ENCODE results near the gene EFTUD2.

Gene EFTUD2

GRCh38 chr17:44932096-44932786 is 33.0 kb upstream of the EFTUD2 start:
- in situ Hi-C loops (cut with MboI; ENCODE audit: low pct_unique_long_range_greater_than_20kb, low sequenced_read_pairs, unreplicated experiment), result no loop called here
- DNase-seq (ENCODE audit: low spot score), result no peak
- TF ChIP-seq CTCF (IDR thresholded peaks at IDR 0.05; ENCODE audit: extremely low read depth, insufficient read depth, missing control alignments), result no peak

GRCh38 chr17:44931376-44931775 is 32.1 kb upstream of the EFTUD2 start:
- no peak for DNase-seq (ENCODE audit: low spot score)
- in situ Hi-C loops (cut with MboI; ENCODE audit: low pct_unique_long_range_greater_than_20kb, low sequenced_read_pairs, unreplicated experiment), result no loop called here

GRCh38 chr17:44930667-44931066 is 31.4 kb upstream of the EFTUD2 start:
- in situ Hi-C loops (cut with MboI; ENCODE audit: low pct_unique_long_range_greater_than_20kb, low sequenced_read_pairs, unreplicated experiment), result no loop called here
- no peak for DNase-seq (ENCODE audit: low spot score)
- TF ChIP-seq CTCF (IDR thresholded peaks at IDR 0.05; ENCODE audit: extremely low read depth, insufficient read depth, missing control alignments), result no peak

More at GRCh38 chr17:44931376-44931775, 32.1 kb upstream of the EFTUD2 start:
- no peak for TF ChIP-seq CTCF (IDR thresholded peaks at IDR 0.05; ENCODE audit: extremely low read depth, insufficient read depth, missing control alignments)

GRCh38 chr17:44928950-44929720 is 29.9 kb upstream of the EFTUD2 start:
- no peak for DNase-seq (ENCODE audit: low spot score)
- in situ Hi-C loops (cut with MboI; ENCODE audit: low pct_unique_long_range_greater_than_20kb, low sequenced_read_pairs, unreplicated experiment), result loop anchor here (10.0 kb wide), 1 partner anchor 86 kb away; no protein-coding TSS in a partner anchor
- no peak for TF ChIP-seq CTCF (IDR thresholded peaks at IDR 0.05; ENCODE audit: extremely low read depth, insufficient read depth, missing control alignments)

- in situ Hi-C loops (cut with MboI; ENCODE audit: low pct_unique_long_range_greater_than_20kb, low sequenced_read_pairs, unreplicated experiment), result loop anchor here (10.0 kb wide), 1 partner anchor 87 kb away; no protein-coding TSS in a partner anchor
- no peak for TF ChIP-seq CTCF (IDR thresholded peaks at IDR 0.05; ENCODE audit: extremely low read depth, insufficient read depth, missing control alignments)
- DNase-seq (ENCODE audit: low spot score), result no peak
These were observed 28.9 kb upstream of the EFTUD2 start for GRCh38 chr17:44928136-44928535.

- in situ Hi-C loops (cut with MboI; ENCODE audit: low pct_unique_long_range_greater_than_20kb, low sequenced_read_pairs, unreplicated experiment), result loop anchor here (10.0 kb wide), 1 partner anchor 87 kb away; no protein-coding TSS in a partner anchor
- TF ChIP-seq CTCF (IDR thresholded peaks at IDR 0.05; ENCODE audit: extremely low read depth, insufficient read depth, missing control alignments), result no peak
- DNase-seq (ENCODE audit: low spot score), result no peak
These were observed 28.5 kb upstream of the EFTUD2 start for GRCh38 chr17:44927696-44928095.
